DMS79 (cell line): Measurements from ENCODE around the gene CLEC17A.
"Not testable (repeated sequence)": the region's sequence is repeated elsewhere in the genome, so short reads cannot be mapped to it uniquely, and the experiment has no call there.

ENCODE experiments used
- DNase-seq: peaks from one replicate; lab custom pipeline; 2025; lab: John Stamatoyannopoulos, UW

The CLEC17A gene

DNA sequence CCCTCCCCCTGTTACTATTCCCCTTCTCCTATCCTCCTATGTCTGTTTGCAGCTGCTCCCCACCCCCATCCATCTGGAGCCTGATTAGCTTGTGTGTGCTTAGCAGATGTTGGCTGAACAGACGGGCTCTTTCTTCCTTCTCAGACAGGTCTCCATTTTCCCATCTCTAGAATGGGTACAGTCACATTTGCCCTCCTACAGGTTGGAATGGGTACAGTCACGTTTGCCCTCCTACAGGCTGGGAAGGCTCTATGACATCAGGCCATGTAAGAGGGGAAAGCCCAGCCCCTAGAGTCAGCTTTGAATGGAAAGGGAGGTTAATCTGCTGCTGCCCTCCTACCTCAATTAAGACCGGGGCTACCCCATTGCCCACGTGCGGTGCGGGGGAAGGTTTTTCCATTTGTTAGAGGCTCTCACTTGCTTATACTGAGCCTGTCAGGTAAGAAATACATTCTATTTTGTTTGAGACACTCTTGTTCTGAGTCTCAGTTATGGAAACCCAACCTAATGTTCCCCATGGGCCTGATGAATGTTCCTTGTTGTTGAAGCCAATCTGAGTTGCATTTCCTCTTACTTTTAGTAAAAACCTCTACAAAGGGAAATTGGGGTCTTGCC, 2.2 kb upstream of the CLEC17A start:
- DNase-seq: no peak

DNA sequence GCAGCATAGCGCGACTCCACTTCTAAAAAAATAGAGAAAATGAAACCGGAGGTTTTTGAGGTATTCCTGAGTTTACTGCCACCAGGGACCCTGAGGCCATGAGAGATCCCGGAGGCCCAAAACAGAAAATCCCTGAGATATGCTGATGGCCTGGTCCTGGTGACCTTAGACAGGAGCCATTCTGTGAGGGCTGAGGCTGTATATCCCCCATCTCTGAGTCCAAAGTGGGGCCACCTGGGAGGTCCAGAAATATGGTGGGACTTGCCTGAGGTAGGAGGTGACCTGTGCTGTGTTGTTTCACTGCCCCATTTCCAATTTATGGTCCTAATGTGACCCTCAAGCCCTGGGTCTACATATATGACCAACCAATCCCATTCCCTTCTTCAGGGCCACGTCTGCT, 1.5 kb downstream of the CLEC17A start:
- not testable (repeated sequence) for DNase-seq

DNA sequence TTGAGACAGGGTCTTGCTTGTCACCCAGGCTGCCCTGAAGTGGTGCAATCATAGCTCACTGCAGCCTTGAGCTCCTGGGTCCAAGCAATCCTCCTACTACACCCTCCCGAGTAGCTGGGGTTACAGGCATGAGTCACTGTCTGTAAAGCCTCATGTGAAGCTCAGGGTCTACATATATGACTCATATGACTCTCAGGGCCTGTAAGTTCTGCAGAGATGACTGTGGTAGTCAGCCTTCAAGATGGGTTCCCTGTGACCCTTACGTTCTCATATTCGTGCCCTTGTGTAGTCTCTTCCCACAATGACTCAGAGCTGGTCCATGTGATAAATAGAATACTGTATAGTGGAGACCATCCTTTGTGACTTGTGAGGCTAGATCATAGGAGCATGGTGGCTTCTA, 2.3 kb downstream of the CLEC17A start:
- DNase-seq: not testable (repeated sequence)

DNA sequence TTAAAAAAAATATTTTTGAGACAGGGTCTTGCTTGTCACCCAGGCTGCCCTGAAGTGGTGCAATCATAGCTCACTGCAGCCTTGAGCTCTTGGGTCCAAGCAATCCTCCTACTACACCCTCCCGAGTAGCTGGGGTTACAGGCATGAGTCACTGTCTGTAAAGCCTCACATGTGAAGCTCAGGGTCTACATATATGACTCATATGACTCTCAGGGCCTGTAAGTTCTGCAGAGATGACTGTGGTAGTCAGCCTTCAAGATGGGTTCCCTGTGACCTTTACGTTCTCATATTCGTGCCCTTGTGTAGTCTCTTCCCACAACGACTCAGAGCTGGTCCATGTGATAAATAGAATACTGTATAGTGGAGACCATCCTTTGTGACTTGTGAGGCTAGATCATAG, 6.5 kb downstream of the CLEC17A start:
- DNase-seq: not testable (repeated sequence)

DNA sequence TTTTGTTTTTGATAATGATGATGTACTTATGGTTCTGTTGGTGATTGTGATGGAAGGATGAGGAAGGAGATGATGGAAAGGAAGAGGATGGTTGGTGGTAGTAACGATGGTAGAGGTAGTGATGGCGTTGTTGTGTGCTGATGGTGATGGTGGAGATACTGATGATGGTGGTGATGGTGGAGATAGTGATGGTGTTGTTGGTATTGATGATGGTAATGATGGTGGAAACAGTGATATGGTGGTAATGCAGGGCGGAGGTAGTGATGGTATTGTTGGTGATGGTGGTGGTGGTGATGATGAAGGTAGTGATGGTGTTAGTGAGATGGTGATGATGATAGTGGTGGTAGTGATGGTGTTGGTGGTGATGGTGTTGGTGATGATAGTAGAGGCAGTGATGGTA, 12.7 kb downstream of the CLEC17A start:
- no peak for DNase-seq

DNA sequence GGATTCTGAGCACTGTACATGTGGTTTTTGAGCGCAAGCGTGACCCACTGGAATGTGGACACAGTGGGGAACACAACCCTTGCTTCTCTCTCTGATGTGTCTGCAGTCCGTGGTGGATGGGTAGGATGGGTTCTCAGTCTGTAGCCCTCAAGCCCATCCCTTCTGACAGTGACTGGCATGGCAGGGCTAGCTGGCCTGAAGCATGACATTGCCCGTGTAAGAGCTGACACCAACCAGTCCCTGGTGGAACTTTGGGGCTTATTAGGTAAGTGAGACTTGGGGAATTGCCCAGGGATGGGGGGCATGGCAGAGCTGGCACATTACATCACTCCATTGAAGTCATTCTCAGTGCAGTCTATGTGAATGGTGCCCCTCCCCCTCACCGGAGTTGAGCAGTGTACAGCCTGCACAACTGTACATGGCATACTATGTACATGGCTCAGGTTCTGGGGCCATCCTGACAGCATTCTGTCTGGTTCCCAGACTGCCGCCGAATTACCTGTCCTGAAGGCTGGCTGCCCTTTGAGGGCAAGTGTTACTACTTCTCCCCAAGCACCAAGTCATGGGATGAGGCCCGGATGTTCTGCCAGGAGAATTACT, 16.8 kb downstream of the CLEC17A start:
- DNase-seq: no peak

DNA sequence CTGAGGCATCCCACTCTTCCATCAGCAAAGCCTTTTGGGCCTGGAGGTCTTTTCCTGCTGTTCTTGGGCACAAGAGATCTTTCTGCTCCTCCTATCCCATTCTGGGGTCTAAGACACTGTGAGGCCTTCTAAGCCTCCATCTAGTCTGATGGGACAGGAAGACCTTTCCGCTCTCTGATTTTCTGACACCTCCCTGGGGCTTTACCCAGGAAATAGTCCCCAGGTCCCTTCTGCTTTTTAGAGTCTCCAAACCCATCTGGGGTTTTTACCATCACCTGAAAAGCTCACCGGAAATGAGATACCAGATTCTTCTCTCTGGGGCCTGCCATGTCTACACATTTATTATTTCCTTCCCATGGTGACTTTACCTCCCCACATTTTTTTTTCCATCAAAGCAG, 21.1 kb downstream of the CLEC17A start:
- no peak for DNase-seq

DNA sequence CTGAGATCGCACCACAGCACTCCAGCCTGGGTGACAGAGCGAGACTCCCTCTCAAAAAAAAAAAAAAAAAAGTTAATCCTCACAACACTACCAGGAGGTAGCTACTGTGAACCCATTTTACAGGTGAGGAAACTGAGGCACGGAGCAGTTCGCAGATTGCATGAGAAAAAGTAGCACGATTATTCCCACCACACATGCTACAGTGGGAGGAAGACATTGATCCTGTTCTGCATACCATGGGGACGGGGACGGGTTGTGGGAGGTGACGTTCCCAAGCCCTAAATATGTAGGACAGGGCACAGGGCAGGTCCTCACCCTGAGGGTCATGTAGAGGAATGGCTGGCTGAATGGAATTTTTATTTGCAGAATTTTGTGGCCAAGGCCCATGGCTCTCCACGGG, 23.7 kb downstream of the CLEC17A start:
- DNase-seq: no peak

DNA sequence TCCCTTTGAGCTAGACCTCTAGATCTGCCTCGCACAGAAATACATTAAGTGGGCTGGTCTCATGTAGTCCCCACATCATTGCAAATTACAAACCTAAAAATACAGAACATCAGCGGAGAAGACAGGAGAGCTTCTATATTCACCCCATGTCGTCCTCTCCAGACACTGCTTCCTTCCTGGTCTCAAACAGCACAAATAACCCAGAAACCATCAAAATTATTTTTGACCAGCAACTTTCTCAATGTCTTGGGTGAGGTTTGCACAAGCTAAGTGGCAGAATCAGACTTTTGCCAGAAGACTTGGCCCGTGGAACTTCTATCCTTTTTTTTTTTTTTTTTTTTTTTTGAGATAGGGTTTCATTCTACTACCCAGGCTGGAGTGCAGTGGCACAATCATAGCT, 28.2 kb downstream of the CLEC17A start:
- no peak for DNase-seq

DNA sequence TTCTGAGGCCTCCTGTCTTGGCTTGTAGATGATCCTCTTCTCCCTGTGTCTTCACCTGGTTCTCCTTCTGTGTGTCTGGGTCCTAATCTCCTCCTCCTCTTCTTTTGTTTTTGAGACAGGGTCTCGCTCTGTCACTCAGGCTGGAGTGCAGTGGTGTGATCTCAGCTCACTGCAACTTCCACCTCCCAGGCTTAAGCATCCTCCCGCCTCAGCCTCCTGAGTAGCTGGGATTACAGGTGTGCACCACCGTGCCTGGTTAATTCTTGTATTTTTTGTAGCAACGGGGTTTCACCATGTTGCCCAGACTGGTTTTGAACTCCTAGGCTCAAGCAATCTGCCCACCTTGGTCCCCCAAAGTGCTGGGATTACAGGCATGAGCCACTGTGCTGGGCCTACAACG, 29.4 kb downstream of the CLEC17A start:
- DNase-seq: not testable (repeated sequence)

DNA sequence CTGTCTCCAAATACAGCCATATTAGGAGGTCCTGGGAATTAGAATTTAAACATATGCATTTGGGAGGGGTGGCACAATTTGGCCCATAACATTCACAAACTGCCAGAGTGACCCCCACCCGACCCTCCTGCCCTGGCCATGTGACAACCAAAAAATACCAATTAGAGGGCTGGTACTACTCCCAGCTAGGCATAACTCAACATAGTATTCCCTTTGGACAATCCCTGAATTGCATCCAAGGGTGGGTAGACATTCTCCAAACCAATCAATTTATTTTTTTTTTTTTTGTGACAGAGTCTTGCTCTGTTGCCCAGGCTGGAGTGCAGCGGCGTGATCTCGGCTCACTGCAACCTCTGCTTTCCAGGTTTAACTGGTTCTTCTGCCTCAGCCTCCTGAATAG, 29.8 kb downstream of the CLEC17A start:
- no peak for DNase-seq

DNA sequence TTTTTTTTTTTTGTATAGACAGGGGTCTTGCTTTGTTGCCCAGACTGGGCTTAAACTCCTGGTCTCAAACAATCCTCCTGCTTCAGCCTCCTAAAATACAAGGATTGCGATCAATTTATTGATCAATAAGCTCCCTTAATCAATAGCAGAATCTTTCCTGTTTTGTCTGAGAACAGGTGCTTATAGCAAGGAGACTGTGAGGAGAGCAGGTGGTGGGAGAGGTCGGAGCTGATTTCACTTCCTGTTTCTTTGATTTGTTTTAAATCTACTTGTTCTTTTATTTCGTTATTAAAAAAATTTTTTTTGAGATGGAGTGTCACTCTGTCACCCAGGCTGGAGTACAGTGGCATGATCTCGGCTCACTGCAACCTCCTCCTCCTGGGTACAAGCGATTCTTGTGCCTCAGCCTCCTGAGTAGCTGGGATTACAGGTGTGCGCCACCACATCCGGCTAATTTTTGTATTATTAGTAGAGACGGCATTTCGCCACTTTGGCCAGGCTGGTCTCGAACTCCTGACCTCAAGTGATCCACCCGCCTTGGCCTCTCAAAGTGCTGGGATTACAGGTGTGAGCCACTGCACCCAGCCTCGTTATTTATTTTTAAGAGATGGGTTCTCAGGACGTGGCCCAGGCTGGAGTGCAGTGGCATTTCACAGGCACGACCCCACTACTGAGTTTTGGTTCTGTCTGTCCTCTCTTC, 30.7 kb downstream of the CLEC17A start:
- not testable (repeated sequence) for DNase-seq

DNA sequence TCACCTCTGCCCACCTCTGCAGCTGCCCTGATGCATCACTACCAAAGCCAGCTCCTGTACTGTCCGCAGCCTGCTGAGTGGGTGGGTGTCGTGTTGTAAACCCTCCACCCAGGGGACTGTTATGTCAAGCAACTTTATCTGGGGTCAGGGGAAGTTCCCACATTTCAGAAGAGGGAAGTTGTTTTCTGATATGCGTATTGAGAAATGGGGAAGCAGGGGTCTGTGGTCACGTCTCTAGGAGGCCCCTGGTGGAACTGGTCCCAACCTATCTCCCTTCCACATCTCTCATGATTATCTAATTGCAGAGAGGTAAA, 31.2 kb downstream of the CLEC17A start:
- DNase-seq: no peak

DNA sequence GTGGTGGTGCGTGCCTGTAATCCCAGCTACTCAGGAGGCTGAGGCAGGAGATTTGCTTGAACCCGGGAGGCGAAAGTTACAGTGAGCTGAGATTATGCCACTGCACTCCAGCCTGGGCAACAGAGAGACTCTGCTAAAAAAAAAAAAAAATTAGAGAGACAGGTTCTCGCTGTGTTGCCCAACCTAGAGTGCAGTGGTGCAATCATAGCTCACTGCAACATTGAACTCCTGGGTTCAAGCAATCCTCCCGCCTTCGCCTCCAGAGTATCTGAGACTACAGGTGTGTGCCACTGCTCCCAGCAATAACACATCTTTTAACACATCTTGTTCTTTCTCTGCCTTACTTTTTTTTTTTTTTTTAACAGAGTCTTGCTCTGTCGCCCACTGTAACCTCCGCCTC, 32.7 kb downstream of the CLEC17A start:
- no peak for DNase-seq

DNA sequence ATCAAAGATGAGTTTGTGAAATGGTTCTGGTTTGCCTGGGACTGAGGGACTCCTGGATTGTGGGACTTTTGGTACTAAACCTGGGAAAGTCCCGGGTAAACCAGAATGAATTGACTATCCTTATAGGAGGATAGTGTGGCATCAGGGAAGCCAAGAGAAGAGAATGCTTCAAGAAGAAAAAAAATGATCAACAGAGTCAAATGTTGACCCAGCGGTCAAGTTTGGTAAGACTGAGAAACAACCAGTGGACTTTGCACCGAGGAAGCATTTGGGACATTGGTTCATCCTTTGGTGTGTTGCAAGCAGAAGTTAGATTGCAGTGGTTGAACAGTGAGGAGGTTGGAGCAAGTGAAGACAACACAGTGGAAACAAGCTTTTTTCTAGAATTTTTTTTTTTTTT, 33.5 kb downstream of the CLEC17A start:
- no peak for DNase-seq

DNA sequence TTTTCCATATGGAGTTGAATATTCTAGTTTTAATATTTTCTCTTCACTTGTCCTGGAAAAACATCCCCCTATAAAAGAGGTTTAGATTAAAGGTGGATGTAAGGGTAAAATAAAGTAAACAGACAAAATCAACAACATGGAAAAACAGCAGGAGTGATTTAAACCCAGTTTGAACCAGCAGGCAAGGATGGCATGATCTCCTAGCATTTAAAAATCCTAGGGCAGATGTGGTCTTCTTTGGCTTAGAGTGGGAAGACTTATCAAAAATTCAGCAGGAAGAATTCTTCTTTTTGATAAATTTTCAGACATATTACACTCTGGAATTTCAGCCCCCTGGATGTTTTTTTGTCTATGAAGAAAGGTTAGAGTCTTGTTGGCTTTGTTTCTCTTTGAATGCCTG, 36.5 kb downstream of the CLEC17A start:
- DNase-seq: no peak

DNA sequence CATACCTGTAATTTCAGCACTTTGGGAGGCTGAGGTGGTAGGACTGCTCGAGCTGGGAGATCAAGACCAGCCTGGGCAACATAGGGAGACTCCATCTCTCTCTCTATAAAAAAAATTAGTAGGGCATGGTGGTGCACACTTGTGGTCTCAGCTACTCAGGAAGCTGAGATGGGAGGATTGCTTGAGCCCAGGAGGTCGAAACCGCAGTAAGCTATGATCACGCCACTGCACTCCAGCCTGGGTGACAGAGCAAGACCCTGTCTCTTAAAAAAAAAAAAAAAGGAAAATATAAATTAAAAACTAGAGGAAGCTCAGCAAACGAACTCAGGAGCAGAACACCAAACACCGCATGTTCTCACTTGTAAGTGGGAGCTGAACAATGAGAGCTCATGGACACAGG, 41.6 kb downstream of the CLEC17A start:
- not testable (repeated sequence) for DNase-seq

DNA sequence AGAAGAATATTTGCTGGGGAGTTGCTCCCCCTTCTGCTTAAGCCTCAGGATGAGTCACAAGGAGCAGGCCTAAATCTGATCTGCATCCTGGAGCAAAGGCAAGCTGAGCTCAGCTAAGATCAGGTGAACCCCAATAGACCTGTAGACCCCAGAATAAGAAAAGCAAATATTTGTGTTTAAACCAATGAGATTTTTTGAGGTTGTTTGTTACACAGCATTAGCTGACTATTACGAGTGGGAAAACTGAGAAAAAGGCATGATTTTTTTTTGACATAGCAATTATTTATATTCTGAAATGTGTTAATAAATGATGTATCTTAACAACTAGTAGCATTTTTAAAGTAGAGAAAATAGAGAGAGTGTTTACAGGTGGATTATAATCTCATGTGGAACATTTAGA, 46.7 kb downstream of the CLEC17A start:
- no peak for DNase-seq

DNA sequence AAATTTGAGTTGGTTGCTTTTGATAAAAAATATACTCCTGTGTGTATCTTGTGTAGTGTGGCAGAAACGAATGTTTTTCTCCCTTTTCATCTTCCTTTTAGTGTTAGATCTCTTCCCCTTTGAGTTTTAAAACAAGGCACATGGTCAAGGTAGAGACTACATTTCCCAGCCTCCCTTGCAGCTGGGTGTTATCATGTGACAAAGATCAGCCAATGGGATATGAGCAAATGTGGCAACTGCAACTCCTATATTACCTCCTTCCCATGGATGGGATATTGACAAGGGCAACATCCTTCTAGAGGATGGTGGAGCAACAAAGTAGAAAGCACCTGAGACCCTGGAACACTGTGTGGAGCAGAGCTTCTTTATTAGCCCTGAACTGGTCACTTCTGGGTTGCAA, 49.4 kb downstream of the CLEC17A start:
- no peak for DNase-seq

DNA sequence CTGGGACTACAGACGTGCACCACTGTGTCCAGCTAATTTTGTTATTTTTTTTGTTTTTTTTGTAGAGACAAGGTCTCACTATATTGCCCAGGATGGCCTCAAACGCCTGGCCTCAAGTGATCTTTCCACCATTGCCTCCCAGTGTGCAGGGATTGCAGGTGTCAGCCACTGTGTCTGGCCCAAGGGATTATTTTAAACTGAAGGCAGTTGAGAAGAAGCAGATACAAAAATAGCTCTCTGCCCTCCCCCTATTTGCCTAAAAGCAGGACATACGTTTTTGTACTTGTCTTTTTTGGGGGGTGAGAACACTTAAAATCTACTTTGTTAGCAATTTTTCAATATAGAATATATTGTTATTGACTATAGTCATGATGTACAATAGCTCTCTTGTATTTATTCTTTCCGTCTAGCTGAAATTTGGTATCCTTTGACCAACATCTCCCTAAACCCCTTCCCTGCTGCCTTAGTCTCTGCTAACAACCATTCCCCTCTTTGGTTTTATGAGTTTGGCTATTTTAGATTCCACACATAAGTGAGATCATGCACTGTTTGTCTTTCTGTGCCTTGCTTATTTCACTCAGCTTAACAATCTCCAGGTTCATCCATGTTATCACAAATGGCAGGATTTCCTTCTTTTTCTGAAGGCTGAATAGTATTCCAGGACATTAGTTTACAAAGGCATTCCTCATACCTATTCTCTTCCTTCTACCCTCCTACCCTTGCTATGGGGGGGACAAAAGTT, 56.8 kb downstream of the CLEC17A start:
- DNase-seq: no peak

DNA sequence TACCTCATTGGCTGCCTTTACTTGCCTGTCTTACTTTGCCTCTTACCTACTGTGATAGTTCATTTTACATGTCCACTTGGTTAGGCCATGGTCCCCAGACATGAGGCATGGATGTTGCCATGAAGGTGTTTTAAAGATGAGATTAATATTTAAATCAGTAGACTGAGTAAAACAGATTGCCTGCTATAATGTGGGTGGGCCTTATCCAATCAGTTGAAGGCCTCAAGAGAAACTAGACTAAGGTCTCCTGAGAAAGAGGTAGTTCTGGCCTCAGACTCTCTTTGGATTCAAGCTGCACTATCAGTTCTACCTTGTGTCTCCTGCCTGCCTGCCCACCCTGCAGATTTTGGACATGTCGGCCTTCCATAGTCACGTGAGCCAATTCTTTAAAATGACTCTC, 65.6 kb downstream of the CLEC17A start:
- no peak for DNase-seq

DNA sequence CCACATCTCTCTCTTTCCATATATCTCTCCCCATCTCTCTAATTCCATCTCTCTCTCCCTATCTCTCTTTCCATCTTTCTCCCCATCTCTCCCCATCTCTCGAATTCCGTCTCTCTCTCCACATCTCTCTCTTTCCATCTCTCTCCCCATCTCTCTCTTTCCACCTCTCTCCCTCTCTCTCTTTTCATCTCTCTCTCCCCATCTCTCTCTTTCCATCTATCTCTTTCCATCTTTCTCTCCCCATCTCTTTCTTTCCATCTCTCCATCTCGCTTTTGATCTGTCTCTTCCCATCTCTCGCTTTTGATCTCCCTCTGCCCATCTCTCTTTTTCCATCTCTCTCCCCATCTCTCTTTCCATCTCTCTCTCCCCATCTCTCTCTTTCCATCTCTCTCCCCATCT, 66.1 kb downstream of the CLEC17A start:
- no peak for DNase-seq

DNA sequence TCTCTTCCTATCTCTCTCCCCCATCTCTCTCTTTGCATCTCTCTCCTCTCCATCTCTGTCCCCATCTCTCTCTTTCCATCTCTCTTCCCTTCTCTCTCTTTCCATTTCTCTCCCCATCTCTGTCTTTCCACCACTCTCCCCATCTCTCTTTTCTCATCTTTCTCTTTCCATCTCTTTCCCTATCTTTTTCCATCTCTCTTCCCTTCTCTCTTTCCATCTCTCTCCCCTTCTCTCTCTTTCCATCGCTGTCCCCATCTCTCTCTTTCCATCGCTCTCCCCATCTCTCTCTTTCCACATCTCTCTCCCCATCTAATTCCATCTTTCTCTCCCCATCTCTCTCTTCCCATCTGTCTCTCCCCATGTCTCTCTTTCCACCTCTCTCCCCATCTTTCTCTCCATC, 67.3 kb downstream of the CLEC17A start:
- no peak for DNase-seq
